Erythroblast (primary cell): Measurements from ENCODE around the gene URM1.
"Not testable (repeated sequence)": the region's sequence is repeated elsewhere in the genome, so short reads cannot be mapped to it uniquely, and the experiment has no call there.

ENCODE experiments used
- DNase-seq, 2 experiments: peaks; one replicate each; lab custom pipeline; 2025; lab: John Stamatoyannopoulos, UW
- GATA1 ChIP-seq: IDR thresholded peaks from 2 replicates; pipeline ENCODE4 v1.6.1; 2011; ENCODE audit warnings: low read depth, mild to moderate bottlenecking, control low read depth, low read length, moderate library complexity
- POLR2A ChIP-seq: IDR thresholded peaks from 2 replicates; pipeline ENCODE4 v1.6.1; 2011; ENCODE audit warnings: mild to moderate bottlenecking, low read length

The URM1 gene

DNA sequence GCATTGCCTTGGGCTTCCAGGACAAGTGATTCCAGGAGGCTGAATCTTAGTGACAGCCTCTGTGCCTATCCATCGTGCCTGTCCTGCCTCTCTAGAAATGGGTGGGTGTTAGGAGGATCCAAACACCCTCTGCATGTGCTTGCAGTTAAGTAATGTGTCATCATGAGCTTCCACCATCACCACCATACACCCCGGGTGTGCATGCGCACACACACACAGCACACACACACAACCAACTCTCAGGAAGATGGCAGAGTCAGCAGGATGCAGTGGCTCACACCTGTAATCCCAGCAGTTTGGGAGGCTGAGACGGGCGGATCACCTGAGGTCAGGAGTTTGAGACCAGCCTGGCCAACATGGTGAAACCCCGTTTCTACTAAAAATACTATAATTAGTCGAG lies 26.7 kb downstream of the URM1 start:
- TF ChIP-seq GATA1 (no peak), POLR2A (no peak)
- DNase-seq, result no peak

GRCh38 chr9:128399861-128400260 lies 28.7 kb downstream of the URM1 start:
- DNase-seq, result no peak

DNA sequence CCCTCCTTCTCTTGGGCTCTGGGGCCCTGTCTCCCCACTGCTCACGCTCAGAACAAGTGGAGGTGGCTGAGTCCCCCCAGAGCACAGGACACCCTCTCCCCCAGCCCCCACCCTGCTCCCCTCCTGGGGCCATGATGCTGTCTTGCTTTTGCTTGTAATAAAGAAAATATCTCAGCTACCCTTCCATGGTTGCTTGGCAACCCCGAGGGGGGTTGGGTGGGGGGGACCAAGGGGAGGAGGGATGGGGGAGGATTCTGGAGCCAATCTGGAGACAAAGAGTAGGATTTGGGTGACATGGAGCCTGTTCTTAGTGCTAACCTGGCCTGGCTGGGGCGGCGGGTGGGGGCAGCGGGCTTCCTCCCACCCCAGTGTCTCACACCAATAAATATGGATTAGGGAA lies 33.4 kb downstream of the URM1 start:
- no peak for DNase-seq
- no peak for TF ChIP-seq GATA1
- no peak for TF ChIP-seq POLR2A

More at GRCh38 chr9:128399861-128400260, 28.7 kb downstream of the URM1 start:
- TF ChIP-seq GATA1 (no peak), POLR2A (no peak)

- no peak for DNase-seq
- TF ChIP-seq POLR2A (no peak), GATA1 (no peak)
Measured at GRCh38 chr9:128405077-128405779, 34.1 kb downstream of the URM1 start.

GRCh38 chr9:128405780-128406171 lies 34.6 kb downstream of the URM1 start:
- TF ChIP-seq POLR2A, result no peak
- TF ChIP-seq GATA1, result no peak
- no peak for DNase-seq

- DNase-seq, result no peak
- TF ChIP-seq GATA1, result no peak
- no peak for TF ChIP-seq POLR2A
Measured at GRCh38 chr9:128406848-128407391, 35.7 kb downstream of the URM1 start.

DNA sequence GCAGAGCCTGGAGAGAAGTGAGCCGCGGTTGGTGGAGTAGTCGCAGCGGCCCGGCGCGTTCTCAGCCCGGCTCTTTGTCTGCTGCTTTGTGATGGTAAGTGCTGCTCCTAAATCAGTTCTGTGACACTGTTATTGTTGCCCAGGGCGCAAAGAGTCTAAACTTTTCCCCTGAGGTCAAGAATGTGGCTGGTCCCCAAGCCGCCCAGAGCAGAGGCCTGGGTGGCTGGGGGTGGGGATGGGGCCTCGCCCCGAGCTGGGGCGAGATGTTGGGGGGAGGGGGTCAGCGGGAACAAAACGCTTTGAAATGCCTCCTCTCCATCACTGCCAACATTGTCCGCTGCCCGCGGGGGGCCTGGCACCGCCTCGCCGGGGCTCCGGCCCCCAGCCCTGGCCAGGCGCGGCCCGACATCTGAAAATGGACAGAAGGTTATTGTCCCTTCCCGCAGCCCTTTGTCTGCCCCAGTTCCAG lies 37.8 kb downstream of the URM1 start:
- no peak for TF ChIP-seq GATA1
- no peak for TF ChIP-seq POLR2A
- DNase-seq, result no peak

GRCh38 chr9:128409450-128409849 lies 38.3 kb downstream of the URM1 start:
- no peak for TF ChIP-seq GATA1
- no peak for TF ChIP-seq POLR2A
- DNase-seq, result no peak

GRCh38 chr9:128409978-128410377 lies 38.8 kb downstream of the URM1 start:
- peak; percentile 18 to 33 for DNase-seq
- TF ChIP-seq POLR2A, result no peak
- TF ChIP-seq GATA1, result no peak

DNA sequence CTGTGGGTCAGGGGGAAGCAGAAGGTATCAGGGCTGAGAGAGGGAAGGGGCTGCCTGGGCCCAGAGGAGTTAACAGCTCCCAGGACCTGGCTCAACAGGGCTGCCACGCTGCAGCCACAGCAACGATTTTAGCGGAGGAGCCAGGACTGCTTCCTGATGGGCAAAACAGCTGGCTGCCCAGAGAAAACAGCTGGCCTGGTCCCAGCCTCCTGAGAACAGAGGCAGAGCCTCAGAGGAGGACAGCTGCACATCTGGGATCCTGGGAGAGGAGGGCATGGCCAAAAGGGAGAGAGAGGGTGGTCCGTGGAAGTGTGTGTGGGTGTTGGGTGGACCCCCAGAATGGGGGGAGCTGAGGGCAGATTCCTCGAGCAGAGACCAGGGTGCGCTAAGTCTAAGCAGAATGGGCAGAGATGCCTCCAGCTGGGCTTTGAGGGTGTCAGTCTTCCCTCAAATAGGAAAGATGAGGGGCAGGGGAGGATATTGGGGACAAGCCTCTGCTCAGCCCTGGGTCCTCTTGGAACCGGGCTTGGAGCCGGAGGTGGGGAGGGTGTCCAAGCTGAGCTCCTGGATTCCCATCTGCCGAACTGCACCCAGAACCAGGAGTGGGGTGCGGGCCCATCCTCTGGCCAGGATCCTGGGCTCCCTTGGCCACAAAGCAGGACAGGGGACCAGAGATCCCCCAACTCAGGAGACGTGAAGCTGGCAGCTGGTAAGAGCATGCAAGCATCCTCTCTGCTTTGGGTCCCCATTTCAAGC lies 40.4 kb downstream of the URM1 start:
- no peak for DNase-seq
- TF ChIP-seq POLR2A (no peak), GATA1 (no peak)

GRCh38 chr9:128412120-128412790 lies 41.1 kb downstream of the URM1 start:
- DNase-seq, result peak; percentile 34 to 56
- TF ChIP-seq POLR2A (no peak), GATA1 (no peak)

GRCh38 chr9:128413728-128414127 lies 42.6 kb downstream of the URM1 start:
- not testable (repeated sequence) for DNase-seq

- no peak for DNase-seq
- TF ChIP-seq POLR2A, result no peak
- no peak for TF ChIP-seq GATA1
Measured at GRCh38 chr9:128414461-128414860, 43.3 kb downstream of the URM1 start.

DNA sequence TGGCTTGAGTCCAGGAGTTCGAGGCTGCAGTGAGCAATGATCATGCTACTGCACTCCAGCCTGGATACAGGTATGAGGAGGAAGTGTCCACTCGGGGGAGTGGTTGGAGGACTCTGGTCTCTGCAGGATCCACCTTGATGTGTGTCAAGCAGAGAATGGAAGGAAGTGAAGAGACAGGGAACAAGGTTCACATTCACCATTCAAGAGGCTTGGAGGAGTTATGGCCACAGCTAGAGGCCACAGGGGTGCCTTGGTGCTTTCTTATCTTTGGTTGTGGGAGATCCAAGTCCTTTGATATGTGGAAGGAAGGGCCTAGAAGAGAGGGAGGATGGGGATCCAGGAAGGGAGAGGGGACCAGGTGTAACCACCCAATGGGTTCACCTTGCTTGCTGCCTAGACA lies 44.1 kb downstream of the URM1 start:
- DNase-seq, result no peak
- TF ChIP-seq GATA1 (no peak), POLR2A (no peak)
